Measurements from ENCODE around the gene DACH1. TPM values are rescaled to one million over a fixed set of nuclear protein-coding genes. Genes with fewer than 3 reads are reported as not detected.
"Not testable (repeated sequence)": the region's sequence is repeated elsewhere in the genome, so short reads cannot be mapped to it uniquely, and the experiment has no call there.

Gene DACH1
- total RNA-seq (1 to 10 TPM in 1 of 5 donors, under 1 TPM in 4; 0.13 to 1.2 (median 0.23) TPM), total RNA-seq (0 to 0.76 (median 0.30) reads per million in 29 experiments)
- total RNA-seq (2013) = 0.28 TPM

DNA sequence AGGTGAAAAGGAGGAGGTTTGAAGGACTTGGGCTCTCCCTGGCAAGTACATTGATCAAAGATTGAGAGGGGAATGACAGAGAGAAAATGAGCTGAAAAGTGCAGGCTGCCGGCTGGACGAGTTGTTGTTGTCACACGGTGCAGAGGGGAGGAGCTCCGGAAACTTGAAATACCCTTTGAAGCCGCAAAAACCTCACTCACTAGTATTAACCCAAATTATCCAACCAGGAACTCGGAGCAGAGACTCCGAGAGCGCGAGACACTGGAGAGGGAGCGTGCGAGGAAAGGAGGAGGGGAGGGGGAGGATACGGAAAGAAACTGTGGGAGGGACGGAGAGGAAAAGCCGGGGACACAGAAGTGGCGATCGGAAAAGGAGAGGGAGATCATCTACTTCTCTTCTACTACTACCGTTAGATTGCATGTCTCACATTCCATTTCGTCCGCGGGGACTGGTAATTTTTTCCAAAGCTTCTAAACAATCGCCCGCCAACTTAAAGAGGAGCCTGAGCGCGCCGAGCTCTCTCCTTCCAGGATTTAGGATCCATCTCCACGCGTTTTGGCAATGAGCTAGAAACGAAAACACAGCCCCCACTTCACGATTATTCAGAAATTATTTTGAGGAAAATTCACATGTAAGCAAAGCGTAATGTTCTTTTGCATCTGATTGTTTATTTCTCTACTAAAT lies at the start of gene DACH1:
Gene DACH1 (minus strand): TSS at position 74 of the 684 bp plus-strand sequence.
- H3K9me3 ChIP-seq = no peaks in the 10 kb centered on the region
- ChIA-PET POLR2A (no interaction called here), CTCF (interaction anchor here in 1 of 2 donors (1.4 kb wide), 1 partner anchor 11 kb away, joined by 5 read pairs; no protein-coding TSS in a partner anchor)
- H3K27me3 Mint-ChIP-seq = peaks cover 25 to 50% of the 10 kb centered on the region in 2 donors
- H3K4me1 ChIP-seq (ENCODE audit: control insufficient read depth in 1 of 2, extremely low read depth in 1 of 2, insufficient read depth in 2 of 2, low read length in 2 of 2) = peaks cover 5 to 22% of the 10 kb centered on the region in 2 experiments
- H3K36me3 ChIP-seq (ENCODE audit: control insufficient read depth in 2 of 2, extremely low read depth in 1 of 2, insufficient read depth in 1 of 2, low read length in 1 of 2) = no peaks in the 10 kb centered on the region
- peak in 2 of 4 experiments; percentile 47 to 66 for ATAC-seq (replicated peaks in 1 of 4)
- H3K27me3 ChIP-seq (replicated peaks in 1 of 2; ENCODE audit: control insufficient read depth in 2 of 2, extremely low read depth in 1 of 2, insufficient read depth in 2 of 2, low read length in 1 of 2) = peaks cover 0 to 34% of the 10 kb centered on the region in 2 experiments
- H3K9me3 Mint-ChIP-seq = no peaks in the 10 kb centered on the region
- no peaks in the 10 kb centered on the region for H3K36me3 Mint-ChIP-seq
- H3K27ac Mint-ChIP-seq = no peak within 1 kb of the TSS
- 18% methylated on average over 8 of the region's 30 CpGs for WGBS (ENCODE audit: insufficient coverage)
- peak within 1 kb of the TSS; percentile 34 to 98 for H3K4me3 ChIP-seq (ENCODE audit: control insufficient read depth in 1 of 2, extremely low read depth in 1 of 2, low read length in 1 of 2)
- H3K27ac ChIP-seq (ENCODE audit: low read length) = no peak within 1 kb of the TSS
- peaks cover 24 to 31% (median 28%) of the 10 kb centered on the region in 3 donors for H3K4me1 Mint-ChIP-seq
- DNase-seq = peak in 5 of 35 experiments; percentile 1 to 37 (median 9)
- H3K4me3 Mint-ChIP-seq = peak within 1 kb of the TSS; percentile 63 to 86 (median 70)

DNA sequence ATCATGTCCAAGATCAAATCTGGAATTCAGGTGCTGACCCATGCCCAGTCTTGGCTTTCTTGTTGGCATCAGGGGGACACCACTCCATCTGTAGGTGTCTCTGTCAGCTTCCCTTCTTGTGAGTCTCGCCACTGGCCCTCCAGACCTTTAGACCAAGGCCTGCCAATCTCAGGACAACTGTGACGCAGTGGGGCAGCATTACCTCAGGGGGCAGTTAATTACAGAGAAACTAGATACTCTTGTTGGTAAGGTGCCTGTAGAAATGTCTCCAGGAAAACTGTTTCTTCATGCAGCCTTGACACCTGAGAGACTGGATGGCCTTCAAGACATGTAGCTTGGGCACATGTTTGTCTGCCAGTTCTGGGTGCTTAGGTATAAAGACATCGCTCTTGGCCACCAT lies 46.7 kb upstream of the DACH1 start:
- Histone ChIP-seq H3K9me3 (no peaks in the 10 kb centered on the region), H3K4me1 (ENCODE audit: control insufficient read depth in 1 of 2, extremely low read depth in 1 of 2, insufficient read depth in 2 of 2, low read length in 2 of 2) (no peaks in the 10 kb centered on the region), H3K27ac (ENCODE audit: low read length) (no peak overlapping the region), H3K4me3 (ENCODE audit: control insufficient read depth in 1 of 2, extremely low read depth in 1 of 2, low read length in 1 of 2) (no peak overlapping the region), H3K27me3 (replicated peaks in 1 of 2; ENCODE audit: control insufficient read depth in 2 of 2, extremely low read depth in 1 of 2, insufficient read depth in 2 of 2, low read length in 1 of 2) (no peaks in the 10 kb centered on the region), H3K36me3 (ENCODE audit: control insufficient read depth in 2 of 2, extremely low read depth in 1 of 2, insufficient read depth in 1 of 2, low read length in 1 of 2) (no peaks in the 10 kb centered on the region)
- Mint-ChIP-seq H3K36me3 (no peaks in the 10 kb centered on the region), H3K27me3 (no peaks in the 10 kb centered on the region), H3K4me3 (no peak overlapping the region), H3K9me3 (peaks cover 0 to 1% (median 0%) of the 10 kb centered on the region in 3 donors), H3K4me1 (no peaks in the 10 kb centered on the region), H3K27ac (no peak overlapping the region)
- no CpG with 5 or more reads among the region's 3 CpGs for WGBS (ENCODE audit: insufficient coverage)
- no peak for DNase-seq
- CTCF ChIA-PET = no interaction called here
- POLR2A ChIA-PET = no interaction called here
- no peak for ATAC-seq (replicated peaks in 1 of 4)

DNA sequence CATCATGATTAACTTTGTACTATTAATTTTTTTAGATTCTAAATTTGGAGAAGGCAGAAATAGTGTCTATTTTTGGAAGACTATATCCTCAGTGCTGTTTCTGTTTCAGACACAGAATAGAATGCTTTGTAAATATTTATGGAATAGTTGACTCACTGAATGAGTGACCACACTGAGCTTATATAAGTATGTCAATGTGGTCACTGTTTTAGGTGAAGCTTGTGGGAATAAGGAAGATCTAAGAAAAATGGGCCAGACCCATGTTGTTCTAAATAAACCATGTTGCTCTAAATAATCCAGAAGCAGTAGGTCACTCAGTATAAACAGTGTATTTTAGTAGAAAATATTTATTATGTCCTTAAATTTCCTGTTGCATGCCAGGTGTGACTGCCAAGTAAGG lies 45.5 kb upstream of the DACH1 start:
- no peaks in the 10 kb centered on the region for H3K4me1 ChIP-seq (ENCODE audit: control insufficient read depth in 1 of 2, extremely low read depth in 1 of 2, insufficient read depth in 2 of 2, low read length in 2 of 2)
- ChIA-PET POLR2A (no interaction called here), CTCF (no interaction called here)
- Mint-ChIP-seq H3K27me3 (no peaks in the 10 kb centered on the region), H3K4me1 (no peaks in the 10 kb centered on the region), H3K9me3 (no peaks in the 10 kb centered on the region), H3K27ac (no peak overlapping the region), H3K36me3 (no peaks in the 10 kb centered on the region), H3K4me3 (no peak overlapping the region)
- H3K36me3 ChIP-seq (ENCODE audit: control insufficient read depth in 2 of 2, extremely low read depth in 1 of 2, insufficient read depth in 1 of 2, low read length in 1 of 2) = no peaks in the 10 kb centered on the region
- ATAC-seq (replicated peaks in 1 of 4) (no peak), DNase-seq (no peak)
- no peaks in the 10 kb centered on the region for H3K27me3 ChIP-seq (replicated peaks in 1 of 2; ENCODE audit: control insufficient read depth in 2 of 2, extremely low read depth in 1 of 2, insufficient read depth in 2 of 2, low read length in 1 of 2)
- H3K27ac ChIP-seq (ENCODE audit: low read length) = no peak overlapping the region
- H3K9me3 ChIP-seq = no peaks in the 10 kb centered on the region
- H3K4me3 ChIP-seq (ENCODE audit: control insufficient read depth in 1 of 2, extremely low read depth in 1 of 2, low read length in 1 of 2) = no peak overlapping the region

DNA sequence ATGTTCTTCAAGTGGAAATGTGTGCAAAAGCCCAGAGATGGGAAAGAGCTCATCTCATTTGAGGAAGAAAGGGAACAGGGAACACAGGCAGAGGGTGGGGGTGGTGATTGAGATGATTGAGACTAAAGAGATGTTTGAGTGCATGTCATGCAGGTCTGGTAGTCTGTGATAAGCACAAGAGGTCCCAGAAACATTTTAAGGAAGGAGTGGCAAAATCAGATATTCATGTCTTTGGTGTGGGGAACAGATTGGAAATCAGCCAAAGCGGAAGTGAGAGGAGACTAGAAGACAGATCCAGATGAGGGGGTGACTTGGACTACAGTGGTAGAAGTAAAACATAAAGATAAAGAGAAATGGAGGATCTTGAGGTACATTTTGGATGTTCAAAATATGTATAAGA lies 39.4 kb upstream of the DACH1 start:
- POLR2A ChIA-PET = interaction anchor here in 1 of 2 donors (0.6 kb wide), 1 partner anchor 154 kb away, joined by 3 read pairs; no protein-coding TSS in a partner anchor
- Histone ChIP-seq H3K36me3 (ENCODE audit: control insufficient read depth in 2 of 2, extremely low read depth in 1 of 2, insufficient read depth in 1 of 2, low read length in 1 of 2) (no peaks in the 10 kb centered on the region), H3K4me1 (ENCODE audit: control insufficient read depth in 1 of 2, extremely low read depth in 1 of 2, insufficient read depth in 2 of 2, low read length in 2 of 2) (no peaks in the 10 kb centered on the region), H3K4me3 (ENCODE audit: control insufficient read depth in 1 of 2, extremely low read depth in 1 of 2, low read length in 1 of 2) (no peak overlapping the region), H3K9me3 (no peaks in the 10 kb centered on the region), H3K27ac (ENCODE audit: low read length) (no peak overlapping the region), H3K27me3 (replicated peaks in 1 of 2; ENCODE audit: control insufficient read depth in 2 of 2, extremely low read depth in 1 of 2, insufficient read depth in 2 of 2, low read length in 1 of 2) (no peaks in the 10 kb centered on the region)
- no peak for DNase-seq
- WGBS (ENCODE audit: insufficient coverage) = 36% methylated on average over 1 of the region's 1 CpG
- no peak for ATAC-seq (replicated peaks in 1 of 4)
- Mint-ChIP-seq H3K9me3 (peaks cover 0 to 3% (median 0%) of the 10 kb centered on the region in 3 donors), H3K4me3 (no peak overlapping the region), H3K4me1 (no peaks in the 10 kb centered on the region), H3K27me3 (no peaks in the 10 kb centered on the region), H3K36me3 (no peaks in the 10 kb centered on the region), H3K27ac (no peak overlapping the region)
- CTCF ChIA-PET = no interaction called here

DNA sequence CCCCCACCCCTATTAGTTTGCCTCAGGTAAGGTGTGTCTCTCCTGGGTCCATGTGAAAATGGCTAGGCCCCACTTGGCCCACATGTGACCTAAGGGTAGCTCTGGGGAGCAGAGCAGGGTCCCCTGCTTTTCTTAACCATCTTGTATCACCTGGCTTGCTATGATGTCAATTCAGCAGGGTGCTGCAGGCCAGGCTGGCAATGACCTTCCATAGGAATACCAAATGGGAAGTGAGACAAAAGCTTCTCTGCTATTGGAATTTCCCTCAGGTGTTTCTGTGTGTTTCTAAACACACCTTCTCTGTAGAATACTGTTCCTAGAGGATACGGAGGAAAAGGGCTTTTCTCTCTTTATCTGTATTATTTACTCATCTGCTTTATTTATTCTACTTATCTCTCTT lies 35.7 kb upstream of the DACH1 start:
- no CpG with 5 or more reads among the region's 1 CpG for WGBS (ENCODE audit: insufficient coverage)
- Histone ChIP-seq H3K9me3 (no peaks in the 10 kb centered on the region), H3K36me3 (ENCODE audit: control insufficient read depth in 2 of 2, extremely low read depth in 1 of 2, insufficient read depth in 1 of 2, low read length in 1 of 2) (no peaks in the 10 kb centered on the region), H3K4me3 (ENCODE audit: control insufficient read depth in 1 of 2, extremely low read depth in 1 of 2, low read length in 1 of 2) (no peak overlapping the region), H3K27me3 (replicated peaks in 1 of 2; ENCODE audit: control insufficient read depth in 2 of 2, extremely low read depth in 1 of 2, insufficient read depth in 2 of 2, low read length in 1 of 2) (no peaks in the 10 kb centered on the region), H3K27ac (ENCODE audit: low read length) (no peak overlapping the region), H3K4me1 (ENCODE audit: control insufficient read depth in 1 of 2, extremely low read depth in 1 of 2, insufficient read depth in 2 of 2, low read length in 2 of 2) (no peaks in the 10 kb centered on the region)
- DNase-seq (no peak), ATAC-seq (replicated peaks in 1 of 4) (no peak)
- POLR2A ChIA-PET = no interaction called here
- Mint-ChIP-seq H3K9me3 (peaks cover 0 to 6% (median 0%) of the 10 kb centered on the region in 3 donors), H3K4me1 (no peaks in the 10 kb centered on the region), H3K27ac (no peak overlapping the region), H3K27me3 (no peaks in the 10 kb centered on the region), H3K4me3 (no peak overlapping the region), H3K36me3 (no peaks in the 10 kb centered on the region)
- CTCF ChIA-PET = no interaction called here

DNA sequence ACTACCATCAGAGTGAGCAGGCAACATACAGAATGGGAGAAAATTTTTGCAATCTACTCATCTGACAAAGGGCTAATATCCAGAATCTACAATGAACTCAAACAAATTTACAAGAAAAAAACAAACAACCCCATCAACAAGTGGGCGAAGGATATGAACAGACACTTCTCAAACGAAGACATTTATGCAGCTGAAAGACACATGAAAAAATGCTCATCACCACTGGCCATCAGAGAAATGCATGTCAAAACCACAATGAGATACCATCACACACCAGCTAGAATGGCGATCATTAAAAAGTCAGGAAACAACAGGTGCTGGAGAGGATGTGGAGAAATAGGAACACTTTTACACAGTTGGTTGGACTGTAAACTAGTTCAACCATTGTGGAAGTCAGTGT lies 26.5 kb upstream of the DACH1 start:
- H3K27me3 ChIP-seq (replicated peaks in 1 of 2; ENCODE audit: control insufficient read depth in 2 of 2, extremely low read depth in 1 of 2, insufficient read depth in 2 of 2, low read length in 1 of 2); H3K36me3 ChIP-seq (ENCODE audit: control insufficient read depth in 2 of 2, extremely low read depth in 1 of 2, insufficient read depth in 1 of 2, low read length in 1 of 2); H3K27ac ChIP-seq (ENCODE audit: low read length); ATAC-seq (replicated peaks in 1 of 4); H3K4me3 Mint-ChIP-seq; DNase-seq; H3K9me3 ChIP-seq; H3K36me3 Mint-ChIP-seq; H3K27me3 Mint-ChIP-seq; H3K27ac Mint-ChIP-seq; CTCF ChIA-PET; H3K4me1 Mint-ChIP-seq; H3K4me3 ChIP-seq (ENCODE audit: control insufficient read depth in 1 of 2, extremely low read depth in 1 of 2, low read length in 1 of 2); H3K4me1 ChIP-seq (ENCODE audit: control insufficient read depth in 1 of 2, extremely low read depth in 1 of 2, insufficient read depth in 2 of 2, low read length in 2 of 2); POLR2A ChIA-PET: not testable (repeated sequence)
- peaks cover 0 to 13% (median 3%) of the 10 kb centered on the region in 3 donors for H3K9me3 Mint-ChIP-seq
- WGBS (ENCODE audit: insufficient coverage) = 73% methylated on average over 2 of the region's 3 CpGs
